BE2C (cell line): Measurements from ENCODE around the gene CPLX1.

Experiments used
- DNase-seq: peaks from one replicate; pipeline ENCODE4 v3.0.0-alpha.2; 2020
- H3K27me3 ChIP-seq: fragments of 250-450 bp; sonication (Bioruptor Pico); 2 replicates; pipeline ENCODE4 v1.5.1; 2020; ENCODE audit warnings: mild to moderate bottlenecking
- H3K36me3 ChIP-seq: fragments of 250-450 bp; sonication (Bioruptor Pico); 2 replicates; pipeline ENCODE4 v1.5.1; 2020; ENCODE audit warnings: mild to moderate bottlenecking
- H3K4me1 ChIP-seq: fragments of 250-450 bp; sonication (Bioruptor Pico); 2 replicates; pipeline ENCODE4 v1.5.1; 2020
- H3K4me3 ChIP-seq: 2 replicates; pipeline ENCODE4 v1.5.1; 2011; ENCODE audit warnings: low read depth, low read length
- H3K9me3 ChIP-seq: fragments of 250-450 bp; sonication (Bioruptor Pico); 2 replicates; pipeline ENCODE4 v1.5.1; 2020
- CTCF ChIP-seq: IDR thresholded peaks from 2 replicates; pipeline ENCODE4 v1.5.1; 2012; ENCODE audit warnings: mild to moderate bottlenecking, low read depth, low read length

Gene CPLX1

DNA sequence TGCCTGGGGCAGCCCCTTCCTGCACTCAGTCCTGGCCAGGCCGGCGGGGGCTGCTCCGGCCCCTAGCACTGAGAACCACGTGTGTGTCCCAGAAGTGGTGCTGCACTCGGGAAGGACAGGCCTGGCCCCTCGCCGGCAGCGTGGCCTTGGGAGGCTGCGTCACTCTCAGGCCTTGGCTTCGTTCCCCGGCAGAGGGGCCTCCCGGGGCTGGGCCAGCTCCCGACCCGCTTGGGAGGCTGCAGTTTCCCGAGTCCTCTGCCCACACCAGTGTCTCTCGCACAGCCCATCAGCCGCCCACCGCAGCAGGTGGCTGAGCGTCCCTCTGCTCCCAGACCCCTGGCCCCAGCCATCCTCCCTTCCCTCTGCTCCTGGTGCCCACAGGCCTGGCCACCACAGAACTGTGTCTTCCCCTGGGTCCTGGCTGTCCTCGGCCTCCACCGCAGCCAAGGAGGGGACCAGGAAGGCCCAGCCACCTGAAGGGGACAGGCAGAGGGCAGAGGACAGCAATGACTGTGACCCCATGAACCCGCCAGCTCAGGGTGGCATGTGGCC lies 10.9 kb upstream of the CPLX1 start:
- no peaks in the 10 kb centered on the region for H3K4me1 ChIP-seq
- no peak for TF ChIP-seq CTCF
- peaks cover 3% of the 10 kb centered on the region; the same call in 1 of the 2 replicates for H3K36me3 ChIP-seq
- H3K27me3 ChIP-seq: no peaks in the 10 kb centered on the region
- no peak for DNase-seq
- H3K9me3 ChIP-seq: no peaks in the 10 kb centered on the region; the same call in none of the 2 replicates
- no peak overlapping the region for H3K4me3 ChIP-seq

DNA sequence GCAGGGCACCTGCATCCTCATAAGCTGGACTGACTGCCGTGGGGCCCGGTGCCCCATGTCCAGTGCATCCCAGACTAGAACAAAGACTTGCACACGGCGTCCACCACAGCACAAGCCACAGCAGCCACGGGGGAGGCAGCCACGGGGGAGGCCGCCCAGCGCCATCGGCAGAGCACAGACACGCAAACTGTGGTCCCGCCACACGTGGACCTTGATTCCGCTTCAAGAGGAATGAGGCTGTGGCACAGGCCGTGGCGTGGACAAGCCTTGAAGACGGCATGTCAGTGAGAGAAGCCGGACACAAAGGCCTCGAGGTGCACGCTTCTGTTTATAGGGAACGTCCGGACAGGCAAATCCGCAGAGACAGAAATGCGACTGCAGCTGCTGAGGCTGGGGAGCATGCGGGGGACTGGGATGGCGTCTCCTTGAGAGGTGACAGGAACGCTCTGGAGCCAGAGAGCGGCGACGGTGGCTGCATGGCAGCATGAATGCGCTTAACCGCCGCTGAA lies 10.1 kb upstream of the CPLX1 start:
- no peak for TF ChIP-seq CTCF
- DNase-seq: no peak
- Histone ChIP-seq H3K27me3 (no peaks in the 10 kb centered on the region), H3K4me1 (no peaks in the 10 kb centered on the region), H3K9me3 (peaks cover 4% of the 10 kb centered on the region), H3K4me3 (no peak overlapping the region), H3K36me3 (no peaks in the 10 kb centered on the region)

- Histone ChIP-seq H3K4me3 (no peak overlapping the region), H3K36me3 (no peaks in the 10 kb centered on the region), H3K4me1 (no peaks in the 10 kb centered on the region), H3K9me3 (peaks cover 4% of the 10 kb centered on the region), H3K27me3 (no peaks in the 10 kb centered on the region)
- TF ChIP-seq CTCF: no peak
- DNase-seq: peak; percentile 73
Observed at GRCh38 chr4:835148-836002, 9.4 kb upstream of the CPLX1 start.

DNA sequence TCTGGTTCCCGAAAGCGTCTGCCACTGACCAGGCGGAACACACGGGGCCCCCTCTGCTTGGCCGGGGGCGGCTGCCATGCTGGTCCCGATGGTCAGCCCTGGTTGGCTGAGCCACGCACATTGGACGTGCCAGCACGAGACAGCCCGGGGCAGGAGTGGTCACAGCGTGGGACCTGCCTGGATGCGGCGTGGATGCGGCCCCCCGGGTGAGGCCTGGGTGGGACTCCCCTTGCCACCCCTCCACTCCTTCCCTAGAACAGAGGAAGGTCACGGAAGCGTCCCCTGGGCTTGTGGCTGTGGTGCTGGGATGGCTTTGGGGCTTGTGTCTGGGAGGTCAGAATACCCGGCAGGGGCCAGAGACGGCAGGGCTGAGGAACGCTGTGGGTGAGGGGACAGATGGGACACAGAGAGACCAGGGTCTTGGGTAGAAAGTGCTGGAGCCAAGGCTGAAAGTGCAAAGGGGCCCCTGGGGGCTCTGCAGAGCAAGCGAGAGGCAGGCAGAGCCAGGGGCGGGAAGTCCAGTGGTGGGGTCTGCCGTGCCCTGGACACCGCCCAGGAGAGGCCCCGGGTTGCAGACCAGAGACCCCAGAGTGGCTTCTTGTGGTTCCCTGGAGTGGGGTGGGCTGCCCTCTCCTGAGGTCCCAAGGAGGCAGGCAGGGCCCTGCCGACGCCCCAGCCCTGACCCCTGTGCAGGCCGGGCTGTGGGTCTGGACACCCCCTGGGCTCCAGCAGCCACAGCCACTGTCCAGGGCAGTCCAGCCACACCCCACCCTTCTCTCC lies 8.6 kb upstream of the CPLX1 start:
- no peak for TF ChIP-seq CTCF
- no peak overlapping the region for H3K4me3 ChIP-seq
- DNase-seq: no peak

GRCh38 chr4:833731-834367 lies 7.9 kb upstream of the CPLX1 start:
- no peak overlapping the region for H3K4me3 ChIP-seq
- H3K9me3 ChIP-seq: peaks cover 4% of the 10 kb centered on the region
- no peaks in the 10 kb centered on the region for H3K36me3 ChIP-seq
- H3K4me1 ChIP-seq: no peaks in the 10 kb centered on the region
- DNase-seq: no peak
- H3K27me3 ChIP-seq: no peaks in the 10 kb centered on the region
- TF ChIP-seq CTCF: no peak

More for the DNA sequence above, 8.6 kb upstream of the CPLX1 start:
- H3K9me3 ChIP-seq: peaks cover 4% of the 10 kb centered on the region
- no peaks in the 10 kb centered on the region for H3K27me3 ChIP-seq
- H3K4me1 ChIP-seq: no peaks in the 10 kb centered on the region
- no peaks in the 10 kb centered on the region for H3K36me3 ChIP-seq
